ENCODE measurements around the gene UPK3BL2. TPM values are rescaled to one million over a fixed set of nuclear protein-coding genes. Genes with fewer than 3 reads are reported as not detected.
"Not testable (repeated sequence)": the region's sequence is repeated elsewhere in the genome, so short reads cannot be mapped to it uniquely, and the experiment has no call there.

UPK3BL2 gene
- total and polyA plus RNA-seq, 2 experiments from 2014 or later: 0.83 to 1.6 TPM

DNA sequence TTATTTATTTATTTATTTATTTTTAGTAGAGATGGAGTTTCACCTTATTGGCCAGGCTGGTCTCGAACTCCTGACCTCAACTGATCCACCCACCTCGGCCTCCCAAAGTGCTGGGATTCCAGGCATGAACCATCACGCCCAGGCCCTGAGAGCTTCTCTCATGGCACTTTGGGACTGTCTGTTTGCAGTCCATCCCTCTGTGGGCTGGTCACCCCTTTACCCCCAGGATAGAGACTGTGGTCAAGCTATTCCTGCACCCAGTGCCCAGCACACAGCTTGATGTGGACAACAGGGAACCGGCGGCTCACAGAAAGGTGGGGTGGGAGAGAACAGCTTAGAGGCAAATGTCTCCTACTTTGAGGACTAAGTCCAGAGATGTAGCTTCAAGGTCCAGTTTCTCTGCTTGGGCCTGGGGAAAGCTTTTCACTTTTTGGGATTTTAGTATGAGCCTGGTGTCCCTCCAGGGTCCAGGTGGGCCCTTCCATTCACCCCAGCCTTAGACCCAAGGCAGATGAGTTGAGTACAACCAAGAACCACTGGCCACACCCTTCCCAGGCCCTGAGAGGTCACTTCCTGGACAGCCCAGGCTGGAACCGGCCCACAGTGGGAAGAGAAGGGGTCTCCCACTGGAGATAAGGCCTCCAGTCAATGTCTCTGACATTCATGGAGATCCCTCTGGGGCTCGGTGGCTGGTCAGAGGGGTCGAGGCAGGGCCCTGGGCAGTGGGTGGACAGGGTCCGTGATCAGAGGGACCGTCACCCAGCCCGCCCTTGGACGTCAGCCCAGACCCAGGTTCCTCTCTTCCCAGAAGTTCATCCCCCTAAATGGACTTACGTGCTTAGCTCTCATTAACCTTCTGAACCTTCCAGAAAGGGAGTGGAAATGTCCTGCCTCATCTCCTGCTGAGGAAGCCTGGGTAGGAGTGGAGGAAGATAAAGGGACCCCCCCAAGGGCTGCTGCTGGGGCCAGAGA, 15.4 kb downstream of the UPK3BL2 start:
- in situ Hi-C loops (cut with MboI); H2AFZ ChIP-seq; H3K27me3 ChIP-seq (replicated peaks; ENCODE audit: insufficient read depth); DNase-seq; H3K4me3 ChIP-seq; H3K9me2 ChIP-seq (ENCODE audit: insufficient read depth); H3K9me3 ChIP-seq (ENCODE audit: low read depth); H3K9ac ChIP-seq; H3F3A ChIP-seq (ENCODE audit: insufficient read depth); H3K4me2 ChIP-seq (ENCODE audit: unreplicated experiment); H3K79me2 ChIP-seq (ENCODE audit: insufficient read depth); H3K4me1 ChIP-seq (ENCODE audit: insufficient read depth); H4K20me1 ChIP-seq (ENCODE audit: insufficient read depth); H3K36me3 ChIP-seq (ENCODE audit: low read depth); H3K27ac ChIP-seq: not testable (repeated sequence)
- 87 to 100% methylated on average over 2 to 5 of the region's 13 CpGs for WGBS, 2 experiments (ENCODE audit: low coverage in 1 of 2, low lambda C conversion rate in 2 of 2, missing lambda C conversion rate in 2 of 2)

- H3K79me2 ChIP-seq (ENCODE audit: insufficient read depth); H3F3A ChIP-seq (ENCODE audit: insufficient read depth); H3K9me2 ChIP-seq (ENCODE audit: insufficient read depth); H3K36me3 ChIP-seq (ENCODE audit: low read depth); H3K4me2 ChIP-seq (ENCODE audit: unreplicated experiment); H2AFZ ChIP-seq; H3K4me3 ChIP-seq; H3K9me3 ChIP-seq (ENCODE audit: low read depth); in situ Hi-C loops (cut with MboI); H3K27me3 ChIP-seq (replicated peaks; ENCODE audit: insufficient read depth); H3K4me1 ChIP-seq (ENCODE audit: insufficient read depth); DNase-seq; H4K20me1 ChIP-seq (ENCODE audit: insufficient read depth); H3K9ac ChIP-seq; H3K27ac ChIP-seq: not testable (repeated sequence)
- 44 to 50% methylated on average over 1 of the region's 8 CpGs for WGBS, 2 experiments (ENCODE audit: low coverage in 1 of 2, low lambda C conversion rate in 2 of 2, missing lambda C conversion rate in 2 of 2)
Observed at GRCh38 chr7:102527182-102527581, 16.3 kb downstream of the UPK3BL2 start.

- H3K4me3 ChIP-seq; H3K9me2 ChIP-seq (ENCODE audit: insufficient read depth); H2AFZ ChIP-seq; in situ Hi-C loops (cut with MboI); H3K9me3 ChIP-seq (ENCODE audit: low read depth); DNase-seq; H3K27ac ChIP-seq; H3K27me3 ChIP-seq (replicated peaks; ENCODE audit: insufficient read depth); H3K9ac ChIP-seq; H3K79me2 ChIP-seq (ENCODE audit: insufficient read depth); H3K4me1 ChIP-seq (ENCODE audit: insufficient read depth); H3K4me2 ChIP-seq (ENCODE audit: unreplicated experiment); H3K36me3 ChIP-seq (ENCODE audit: low read depth); H4K20me1 ChIP-seq (ENCODE audit: insufficient read depth); H3F3A ChIP-seq (ENCODE audit: insufficient read depth): not testable (repeated sequence)
- WGBS, 2 experiments (ENCODE audit: low coverage in 1 of 2, low lambda C conversion rate in 2 of 2, missing lambda C conversion rate in 2 of 2): 57% methylated on average over 1 of the region's 2 CpGs; no CpG with 5 or more reads in 1 of the 2 experiments
Observed at GRCh38 chr7:102524803-102525202, 18.7 kb downstream of the UPK3BL2 start.

GRCh38 chr7:102520797-102521196, 22.7 kb downstream of the UPK3BL2 start:
- H3F3A ChIP-seq (ENCODE audit: insufficient read depth); H3K9ac ChIP-seq; H3K36me3 ChIP-seq (ENCODE audit: low read depth); H2AFZ ChIP-seq; H3K9me3 ChIP-seq (ENCODE audit: low read depth); H4K20me1 ChIP-seq (ENCODE audit: insufficient read depth); H3K4me1 ChIP-seq (ENCODE audit: insufficient read depth); H3K27me3 ChIP-seq (replicated peaks; ENCODE audit: insufficient read depth); H3K79me2 ChIP-seq (ENCODE audit: insufficient read depth); H3K9me2 ChIP-seq (ENCODE audit: insufficient read depth); in situ Hi-C loops (cut with MboI); H3K4me3 ChIP-seq; H3K27ac ChIP-seq; H3K4me2 ChIP-seq (ENCODE audit: unreplicated experiment); DNase-seq: not testable (repeated sequence)
- 63 to 66% methylated on average over 4 of the region's 5 CpGs for WGBS, 2 experiments (ENCODE audit: low coverage in 1 of 2, low lambda C conversion rate in 2 of 2, missing lambda C conversion rate in 2 of 2)

- H3K9me2 ChIP-seq (ENCODE audit: insufficient read depth); H3K27me3 ChIP-seq (replicated peaks; ENCODE audit: insufficient read depth); in situ Hi-C loops (cut with MboI); H3K9ac ChIP-seq; H3K9me3 ChIP-seq (ENCODE audit: low read depth); H3K27ac ChIP-seq; H3K36me3 ChIP-seq (ENCODE audit: low read depth); H2AFZ ChIP-seq; H3K79me2 ChIP-seq (ENCODE audit: insufficient read depth); H3K4me3 ChIP-seq; H4K20me1 ChIP-seq (ENCODE audit: insufficient read depth); H3F3A ChIP-seq (ENCODE audit: insufficient read depth); H3K4me2 ChIP-seq (ENCODE audit: unreplicated experiment); H3K4me1 ChIP-seq (ENCODE audit: insufficient read depth): not testable (repeated sequence)
- WGBS, 2 experiments (ENCODE audit: low coverage in 1 of 2, low lambda C conversion rate in 2 of 2, missing lambda C conversion rate in 2 of 2): no CpG with 5 or more reads among the region's 61 CpGs
- peak; percentile 1 for DNase-seq
Observed at GRCh38 chr7:102517550-102518147, 25.8 kb downstream of the UPK3BL2 start, which contains the start of gene RASA4B. Gene RASA4B, minus strand, starts transcription at chr7:102517777. Its CDS starts 67 bp downstream, at chr7:102517710.

- H2AFZ ChIP-seq; H3K79me2 ChIP-seq (ENCODE audit: insufficient read depth); H3K4me3 ChIP-seq; H3K9ac ChIP-seq; H3K9me3 ChIP-seq (ENCODE audit: low read depth); H3F3A ChIP-seq (ENCODE audit: insufficient read depth); H3K9me2 ChIP-seq (ENCODE audit: insufficient read depth); H3K27ac ChIP-seq; in situ Hi-C loops (cut with MboI); H4K20me1 ChIP-seq (ENCODE audit: insufficient read depth); DNase-seq; H3K36me3 ChIP-seq (ENCODE audit: low read depth); H3K4me2 ChIP-seq (ENCODE audit: unreplicated experiment); H3K27me3 ChIP-seq (replicated peaks; ENCODE audit: insufficient read depth); H3K4me1 ChIP-seq (ENCODE audit: insufficient read depth): not testable (repeated sequence)
- whole genome bisulfite sequencing, 2 experiments (ENCODE audit: low coverage in 1 of 2, low lambda C conversion rate in 2 of 2, missing lambda C conversion rate in 2 of 2): no CpG with 5 or more reads among the region's 10 CpGs
Observed at GRCh38 chr7:102516951-102517350, 26.5 kb downstream of the UPK3BL2 start.

DNA sequence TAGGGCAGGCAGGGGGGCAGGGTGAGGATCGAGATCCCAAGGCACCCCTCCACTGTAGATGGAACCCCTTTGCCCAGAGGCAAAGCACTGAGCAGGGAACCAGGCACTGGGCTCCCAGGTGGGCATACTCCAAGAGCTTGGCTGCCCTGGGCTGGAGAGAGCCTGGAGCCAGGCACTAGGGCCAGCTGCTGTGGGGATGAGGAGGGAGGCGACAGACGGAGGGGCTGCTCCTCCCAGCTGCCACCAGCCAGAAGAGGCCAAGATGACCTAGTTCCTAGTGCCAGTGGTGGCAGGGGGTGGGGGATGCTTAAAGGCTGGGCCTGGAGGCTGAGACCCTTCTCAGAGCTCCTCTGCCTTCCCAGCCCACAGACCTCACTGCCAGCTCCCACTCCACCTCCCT, 27.6 kb downstream of the UPK3BL2 start:
- H4K20me1 ChIP-seq (ENCODE audit: insufficient read depth); H3K79me2 ChIP-seq (ENCODE audit: insufficient read depth); H3K27ac ChIP-seq; H3K4me1 ChIP-seq (ENCODE audit: insufficient read depth); H3K9me2 ChIP-seq (ENCODE audit: insufficient read depth); DNase-seq; in situ Hi-C loops (cut with MboI); H3K9ac ChIP-seq; H3K9me3 ChIP-seq (ENCODE audit: low read depth); H3K27me3 ChIP-seq (replicated peaks; ENCODE audit: insufficient read depth); H3F3A ChIP-seq (ENCODE audit: insufficient read depth); H3K36me3 ChIP-seq (ENCODE audit: low read depth); H3K4me3 ChIP-seq; H2AFZ ChIP-seq; H3K4me2 ChIP-seq (ENCODE audit: unreplicated experiment): not testable (repeated sequence)
- WGBS, 2 experiments (ENCODE audit: low coverage in 1 of 2, low lambda C conversion rate in 2 of 2, missing lambda C conversion rate in 2 of 2): no CpG with 5 or more reads among the region's 3 CpGs
